HG03571 (cell line): Measurements from ENCODE around the gene CRTC1.

Source experiments
- ATAC-seq: cut with Tn5 transposase; IDR thresholded peaks from one replicate; pipeline ENCODE4 v1.9.1; 2021; ENCODE audit not compliant: unreplicated experiment

The CRTC1 gene

DNA sequence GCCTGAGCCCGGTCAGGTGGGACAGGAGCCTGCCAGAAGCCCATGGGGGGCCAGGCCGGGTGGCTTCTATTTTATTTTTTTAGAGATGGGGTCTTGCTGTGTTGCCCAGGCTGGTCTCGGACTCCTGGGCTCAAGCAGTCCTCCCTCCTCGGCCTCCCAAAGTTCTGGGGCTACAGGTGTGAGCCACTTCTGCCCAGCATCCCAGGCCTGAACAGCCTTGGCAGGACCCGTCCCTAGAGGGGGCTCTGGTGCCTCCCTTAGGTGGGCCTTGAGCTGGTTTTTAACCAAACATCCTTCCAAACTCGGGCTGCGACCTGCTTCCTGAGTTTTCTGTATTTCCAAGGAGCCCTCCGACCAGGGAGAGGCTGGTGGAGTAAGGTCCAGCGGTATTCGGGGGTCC lies 97.2 kb downstream of the CRTC1 start:
- no peak for ATAC-seq

GRCh38 chr19:18781047-18781600 lies 97.6 kb downstream of the CRTC1 start:
- ATAC-seq = no peak

DNA sequence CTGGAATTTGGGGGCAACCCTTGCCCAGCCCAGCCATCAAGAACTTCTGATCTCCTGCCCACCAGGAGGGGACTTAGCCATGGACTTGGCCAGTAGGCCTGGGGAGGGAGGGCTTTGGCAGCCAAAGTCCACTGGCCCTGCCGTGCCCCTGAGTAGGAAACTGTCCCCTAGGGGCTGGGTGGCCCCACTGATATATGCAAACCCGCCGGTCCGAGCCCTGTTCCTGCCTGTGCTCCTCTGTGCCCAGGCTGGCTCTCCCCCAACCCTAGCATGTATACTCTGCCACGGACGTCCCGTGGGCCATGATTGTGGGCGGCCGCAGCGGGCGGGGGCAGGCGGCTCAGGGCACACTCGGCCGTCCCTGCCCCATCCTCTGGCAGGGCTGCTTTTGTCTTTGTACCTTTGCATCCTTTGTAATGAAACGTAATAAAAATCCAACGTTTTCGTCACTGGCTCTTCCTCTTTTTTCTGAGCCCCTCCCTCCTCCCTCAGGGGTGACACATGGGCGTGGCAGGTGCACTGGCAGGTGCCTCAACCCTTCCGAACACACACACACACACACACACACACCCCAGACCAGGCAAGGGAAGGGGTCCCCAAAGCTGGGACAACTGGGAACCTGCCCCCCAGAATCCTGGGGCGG lies 98.5 kb downstream of the CRTC1 start:
- no peak for ATAC-seq

- ATAC-seq = no peak
Observed at GRCh38 chr19:18782559-18783225, 99.2 kb downstream of the CRTC1 start.

DNA sequence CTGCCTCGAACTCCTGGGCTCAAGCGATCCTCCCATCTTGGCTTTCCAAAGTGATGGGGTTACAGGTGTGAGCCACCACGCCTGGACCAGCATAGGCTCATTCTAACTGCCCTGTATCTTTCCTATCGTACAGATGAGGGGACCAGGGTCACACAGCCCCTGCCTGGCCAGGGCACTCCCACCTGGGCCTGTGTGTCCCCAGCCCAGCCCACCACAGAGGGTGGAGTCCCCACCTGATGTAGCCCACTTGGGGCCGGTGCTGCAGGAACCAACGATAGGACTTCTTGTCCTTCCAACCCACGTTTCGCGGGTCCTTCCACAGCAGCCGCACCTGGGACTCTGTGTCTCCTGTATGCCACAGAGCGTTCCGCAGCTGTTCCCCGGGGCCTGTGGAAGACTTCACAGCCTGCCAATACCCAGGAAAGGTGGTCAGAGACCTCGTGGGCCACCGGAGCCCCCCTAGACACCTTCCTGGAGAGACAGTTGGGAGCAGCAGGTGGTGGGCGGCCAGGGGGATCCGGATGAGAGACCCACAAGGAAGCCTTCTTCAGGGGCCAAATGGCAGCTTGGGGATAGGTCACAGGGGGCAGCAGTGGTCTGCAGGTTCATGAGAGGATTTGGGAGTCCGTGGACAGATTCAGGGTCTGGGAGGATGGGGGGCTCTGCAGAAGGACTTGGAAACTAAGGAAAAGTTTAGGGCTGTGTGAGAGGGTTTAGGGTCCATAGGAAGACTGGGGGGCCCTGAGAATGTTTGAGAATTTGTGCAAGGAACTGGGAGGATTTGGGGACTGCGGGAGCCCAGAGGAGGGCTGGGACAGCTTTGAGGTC lies 100.7 kb downstream of the CRTC1 start:
- ATAC-seq = no peak

GRCh38 chr19:18784786-18785120 lies 101.3 kb downstream of the CRTC1 start:
- no peak for ATAC-seq

- no peak for ATAC-seq
Observed at GRCh38 chr19:18785179-18786124, 102.0 kb downstream of the CRTC1 start.

DNA sequence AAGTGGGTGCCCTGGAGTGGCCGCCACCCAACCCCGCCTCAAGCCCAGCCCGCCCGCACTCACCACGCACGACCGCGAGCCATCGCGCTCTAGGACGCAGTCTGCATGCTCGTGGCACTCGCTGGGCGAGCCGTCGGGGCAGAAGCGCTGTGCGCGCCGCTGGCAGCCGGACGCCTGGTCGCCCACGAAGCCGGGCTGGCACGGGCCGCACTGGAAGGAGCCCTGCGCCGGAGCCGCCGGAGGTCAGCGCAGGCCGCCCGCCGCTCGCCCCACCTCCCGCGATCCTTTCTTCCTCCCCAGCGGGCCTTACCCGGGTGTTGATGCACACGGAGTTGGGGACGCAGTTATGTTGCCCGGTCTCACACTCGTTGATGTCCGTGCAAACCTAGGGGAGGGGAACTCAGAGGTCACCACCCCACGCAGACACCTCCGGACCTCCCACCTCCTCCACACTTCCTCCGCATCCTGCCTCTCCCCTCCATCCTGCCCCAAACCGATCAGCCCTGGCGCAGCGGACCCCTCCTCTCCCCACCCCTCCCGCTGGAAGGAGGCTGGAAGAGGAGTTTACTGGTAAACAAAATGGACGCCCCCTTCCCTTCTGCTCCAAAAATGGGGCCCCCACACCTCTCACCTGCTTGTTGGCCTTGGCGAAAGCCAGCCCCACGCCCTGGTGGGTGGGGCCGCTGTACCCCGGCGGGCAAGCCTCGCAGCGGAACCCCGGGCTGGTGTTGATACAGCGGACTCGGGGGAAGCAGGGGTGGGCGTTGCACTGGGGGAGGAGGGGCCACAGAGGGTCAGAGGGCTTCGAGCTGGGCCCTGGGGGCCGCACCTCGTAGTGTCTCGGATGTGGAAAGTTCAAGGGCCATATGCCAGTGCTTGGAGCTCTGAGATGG lies 105.3 kb downstream of the CRTC1 start:
- no peak for ATAC-seq

GRCh38 chr19:18789422-18789869 lies 106.0 kb downstream of the CRTC1 start:
- ATAC-seq = no peak

GRCh38 chr19:18789883-18790565 lies 106.5 kb downstream of the CRTC1 start:
- ATAC-seq = no peak

DNA sequence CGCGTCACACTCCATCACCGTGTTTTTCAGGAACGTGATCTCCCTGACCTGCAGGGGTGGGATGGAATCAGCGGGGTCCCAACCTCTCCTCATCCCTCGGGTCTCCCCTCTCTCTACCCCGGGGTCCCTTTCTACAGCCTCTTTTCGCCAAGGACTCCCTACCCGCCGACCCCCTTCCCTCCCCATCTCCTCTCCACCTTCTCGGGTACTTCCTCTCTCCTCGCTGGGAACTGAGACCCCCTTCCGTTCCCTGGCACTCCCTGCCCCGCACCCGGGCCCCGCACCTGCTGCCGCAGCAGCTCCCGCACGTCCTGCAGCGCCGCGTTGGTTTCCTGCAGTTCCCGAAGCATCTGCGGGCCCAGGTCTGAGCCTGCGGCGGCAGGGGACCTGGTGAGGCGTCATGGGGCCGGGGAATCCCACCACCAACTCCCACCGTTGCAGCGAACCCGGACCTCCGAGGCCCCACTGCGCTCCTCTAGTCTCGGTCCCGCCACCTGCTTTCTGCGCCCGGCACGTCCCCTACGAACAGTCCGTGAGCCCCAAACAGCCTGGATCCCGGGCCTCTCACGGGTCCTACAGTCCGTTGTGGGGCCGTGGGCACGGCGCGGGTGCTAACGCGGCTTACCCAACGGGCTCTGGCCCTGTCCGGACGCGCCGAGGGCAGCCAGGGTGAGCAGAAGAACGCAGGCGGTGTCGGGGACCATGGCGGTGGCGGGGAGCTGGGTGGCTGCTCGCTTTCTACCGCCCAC lies 107.3 kb downstream of the CRTC1 start, which contains the start of gene COMP:
COMP (minus strand) TSS at position 740 of the 749 bp plus-strand sequence; CDS start at position 704, 36 bp downstream.
- no peak for ATAC-seq

DNA sequence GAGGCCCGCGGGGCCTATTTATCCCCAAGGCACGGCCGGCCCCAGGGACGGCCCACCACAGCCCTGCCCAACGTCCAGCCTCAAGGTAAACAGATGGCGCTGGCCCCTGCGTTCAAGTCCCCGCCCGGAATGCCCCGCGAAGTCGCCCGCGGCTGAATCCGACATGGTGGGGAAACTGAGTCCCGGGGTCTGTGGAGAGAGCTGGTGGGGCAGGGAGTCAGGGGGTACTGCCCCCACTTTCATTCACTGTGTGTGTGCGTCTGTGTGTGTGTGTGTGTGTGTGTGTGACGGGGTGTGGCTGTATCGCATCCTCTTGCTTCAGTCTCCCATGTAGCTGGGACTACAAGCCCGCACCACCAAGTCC lies 107.8 kb downstream of the CRTC1 start:
- ATAC-seq = no peak

DNA sequence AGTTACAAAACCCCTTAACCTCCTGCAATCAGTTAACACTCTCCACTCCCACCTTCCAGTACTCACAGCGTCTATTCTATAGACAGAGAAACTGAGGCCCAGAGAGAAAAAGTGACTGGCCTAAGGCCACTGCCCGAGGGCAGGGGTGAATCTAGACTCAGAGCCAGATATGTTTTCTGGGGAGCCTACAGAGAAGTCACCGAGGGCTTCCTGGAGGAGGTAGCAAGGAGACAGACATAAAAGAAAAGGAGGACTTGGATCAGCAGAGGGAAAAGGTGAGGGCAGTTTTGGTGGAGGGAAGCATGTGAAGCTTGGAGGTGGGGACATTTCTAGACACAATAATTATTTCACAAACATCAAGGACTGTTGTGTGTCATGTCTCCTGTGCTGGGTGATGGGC lies 109.2 kb downstream of the CRTC1 start:
- ATAC-seq = no peak

DNA sequence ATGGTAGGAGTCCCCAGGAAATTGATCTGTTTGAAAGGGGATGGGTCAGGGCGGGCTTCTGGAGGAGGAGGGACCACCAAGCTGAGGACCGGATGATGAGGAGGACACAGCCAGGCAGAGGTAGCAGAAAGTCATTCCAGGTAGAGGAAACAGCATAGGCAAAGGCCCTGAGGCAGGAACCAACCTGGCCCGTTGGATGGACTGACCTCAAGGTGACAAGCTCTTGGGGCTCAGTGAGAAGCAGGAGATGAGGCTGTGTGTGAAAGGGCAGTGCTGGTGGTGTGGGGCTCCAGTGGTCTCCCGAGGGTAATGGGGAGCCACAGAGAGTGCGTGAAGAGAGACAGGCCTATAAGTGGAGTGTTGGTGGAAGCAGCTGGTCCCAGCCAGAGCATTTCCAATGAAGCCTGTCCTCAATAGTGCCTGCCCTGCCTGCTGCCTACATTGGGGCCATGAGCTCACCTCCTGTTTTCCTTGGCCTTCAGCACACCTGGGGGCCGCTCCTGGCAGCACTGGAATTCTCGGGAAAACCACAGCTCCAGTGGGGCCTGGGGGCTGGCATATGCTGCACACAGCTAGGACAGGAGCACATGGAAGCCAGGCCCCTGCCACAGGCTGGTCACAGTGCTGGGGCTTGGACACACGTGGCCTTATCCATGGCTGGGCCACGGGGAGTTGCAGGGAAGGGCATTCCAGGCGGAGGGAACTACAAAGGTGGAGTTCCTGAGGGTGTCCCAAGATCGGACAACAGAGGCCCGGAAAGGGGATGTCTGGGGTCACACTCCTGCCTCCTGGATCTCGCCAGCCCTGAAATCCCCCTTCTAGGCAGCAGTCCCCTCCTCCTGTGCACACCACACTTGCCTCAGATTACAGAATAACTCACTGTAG lies 109.9 kb downstream of the CRTC1 start:
- ATAC-seq = no peak

DNA sequence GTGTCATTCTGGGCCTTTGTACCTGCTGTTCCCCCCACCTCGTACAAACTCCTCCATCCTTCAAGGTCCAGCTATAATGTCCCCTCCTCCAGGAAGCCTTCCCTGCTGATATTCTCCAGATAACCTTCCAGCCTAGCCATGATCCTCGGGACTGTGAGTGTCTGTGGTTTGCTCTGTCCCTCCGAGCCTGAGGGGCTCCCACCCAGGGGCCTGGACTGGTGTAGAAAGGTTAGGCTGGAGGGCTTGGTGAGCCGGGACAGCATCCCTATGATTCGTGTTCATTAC lies 110.5 kb downstream of the CRTC1 start:
- ATAC-seq = no peak

DNA sequence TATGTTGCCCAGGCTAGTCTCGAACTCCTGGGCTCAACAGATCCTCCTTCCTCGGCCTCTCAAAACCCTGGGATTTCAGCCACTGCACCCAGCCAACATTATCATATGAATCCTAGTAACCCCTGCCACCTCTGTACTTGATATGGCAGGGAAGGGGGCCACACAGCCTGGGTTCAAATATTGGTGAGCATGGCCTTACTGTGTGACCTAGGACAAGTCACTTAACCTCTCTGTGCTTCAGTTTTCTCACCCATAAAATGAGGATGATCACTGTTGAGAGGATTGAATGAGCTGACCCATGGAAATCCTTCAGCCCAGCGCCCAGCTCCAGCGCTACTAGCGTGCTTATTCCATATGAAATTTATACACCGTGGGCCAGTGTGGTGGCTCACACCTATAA lies 111.2 kb downstream of the CRTC1 start:
- ATAC-seq = no peak

GRCh38 chr19:18795540-18795939 lies 112.1 kb downstream of the CRTC1 start:
- ATAC-seq = no peak

DNA sequence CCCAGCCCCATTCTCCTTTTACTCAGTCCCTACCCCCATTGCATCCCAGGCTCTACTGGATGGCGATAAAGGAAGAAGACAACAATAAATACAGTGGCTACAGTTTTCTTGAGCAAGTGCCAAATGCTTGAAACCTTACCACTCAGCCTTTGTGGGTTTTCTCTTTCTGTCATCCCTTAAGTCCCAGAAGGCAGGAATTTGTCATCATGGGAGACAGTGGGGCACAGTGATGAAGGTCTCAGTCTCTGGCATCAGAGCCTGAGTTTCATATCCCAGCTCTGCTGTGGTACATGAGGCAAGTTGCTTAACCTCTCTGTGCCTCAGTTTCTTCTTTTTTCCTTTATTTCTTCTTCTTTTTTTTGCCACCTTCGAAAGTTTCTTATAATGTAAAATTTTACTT lies 112.8 kb downstream of the CRTC1 start:
- ATAC-seq = no peak
